Endothelial cell of umbilical vein (primary cell): Measurements from ENCODE around the gene SLF2. TPM values are rescaled to one million over a fixed set of nuclear protein-coding genes. Genes with fewer than 3 reads are reported as not detected.

Experiments
- BruUV-seq: library from RNA; stranded (reverse); fragments of 400-500 nt; replicated peaks from 2 replicates; lab custom pipeline; 2021; lab: Mats Ljungman, UMichigan
- CTCF ChIA-PET: fragments of 300-600, 350-600 bp; sonication (Branson Sonifier 250); formaldehyde crosslinking; loops from one replicate; lab custom pipeline; 2021; ENCODE audit warnings: antibody characterized with exemption, inconsistent platforms; lab: Charles Lee
- POLR2A ChIA-PET: fragments of 300-600, 350-600 bp; sonication (Branson Sonifier 250); formaldehyde crosslinking; loops from one replicate; lab custom pipeline; 2021; ENCODE audit warnings: antibody characterized with exemption, inconsistent platforms; lab: Charles Lee
- DNase-seq: peaks from one replicate; pipeline ENCODE4 v3.0.0-alpha.2; 2011; ENCODE audit warnings: low read depth, low spot score
- FAIRE-seq: peaks from 2 replicates; lab custom pipeline; 2011; peaks lifted over from hg19 to GRCh38; lab: Jason Lieb, UNC
- H2AFZ ChIP-seq: 2 replicates; pipeline ENCODE4 v1.6.0; 2012; ENCODE audit warnings: low read depth, low read length, control low read depth, inconsistent platforms
- H3K27ac ChIP-seq: 2 replicates; pipeline ENCODE4 v1.5.1; 2011; ENCODE audit warnings: low read depth, mild to moderate bottlenecking, control low read depth, low read length, moderate library complexity; ENCODE audit not compliant: insufficient read depth
- H3K27me3 ChIP-seq, 2 experiments: 2 replicates each; pipeline versions ENCODE4 v1.6.0 to v1.6.1; 2011; ENCODE audit warnings: low read length in 2 of 2, mixed read lengths in 1 of 2; ENCODE audit not compliant: control insufficient read depth in 2 of 2, insufficient read depth in 2 of 2
- H3K36me3 ChIP-seq, 2 experiments: 2 replicates in 1 of 2; 3 replicates in 1 of 2; pipeline ENCODE4 v1.5.1; 2011; ENCODE audit warnings: low read length in 2 of 2, mild to moderate bottlenecking in 1 of 2, moderate library complexity in 1 of 2; ENCODE audit not compliant: control insufficient read depth in 2 of 2, insufficient read depth in 2 of 2; ENCODE audit errors: extremely low read depth in 1 of 2
- H3K4me1 ChIP-seq: 3 replicates; pipeline ENCODE4 v1.5.1; 2011; ENCODE audit warnings: mild to moderate bottlenecking, low read length; ENCODE audit not compliant: control insufficient read depth, insufficient read depth; ENCODE audit errors: extremely low read depth
- H3K4me2 ChIP-seq: 2 replicates; pipeline ENCODE4 v1.6.1; 2011; ENCODE audit warnings: low read length, control low read depth, mixed read lengths; ENCODE audit not compliant: insufficient read depth
- H3K4me3 ChIP-seq, 3 experiments: fragments of 200-600 bp in 1 of 3; sonication (generic), shearing (Covaris generic) in 1 of 3; replicated peaks in 1 of 3; 2 replicates each; pipeline ENCODE4 v1.5.1; 2011 to 2016; ENCODE audit warnings: control low read depth in 3 of 3, low read length in 3 of 3, mild to moderate bottlenecking in 2 of 3, inconsistent platforms in 1 of 3, low read depth in 1 of 3, moderate library complexity in 1 of 3; ENCODE audit not compliant: insufficient read depth in 1 of 3
- H3K79me2 ChIP-seq: 2 replicates; pipeline ENCODE4 v1.6.0; 2012; ENCODE audit warnings: low read length, inconsistent platforms; ENCODE audit not compliant: control insufficient read depth, insufficient read depth
- H3K9ac ChIP-seq: replicated peaks from 2 replicates; pipeline ENCODE3; 2011; ENCODE audit warnings: low read length, control low read depth; ENCODE audit not compliant: insufficient read depth; ENCODE audit errors: extremely low read depth
- H3K9me1 ChIP-seq: replicated peaks from 3 replicates; pipeline ENCODE4 v1.6.0; 2011; ENCODE audit warnings: mild to moderate bottlenecking, low read length; ENCODE audit not compliant: control insufficient read depth, insufficient read depth; ENCODE audit errors: extremely low read depth
- H3K9me3 ChIP-seq: replicated peaks from 2 replicates; pipeline ENCODE4 v1.5.1; 2012; ENCODE audit warnings: low read length, inconsistent platforms; ENCODE audit not compliant: control insufficient read depth, insufficient read depth
- H4K20me1 ChIP-seq: replicated peaks from 2 replicates; pipeline ENCODE3; 2011; ENCODE audit warnings: mild to moderate bottlenecking, low read length; ENCODE audit not compliant: control insufficient read depth, insufficient read depth; ENCODE audit errors: extremely low read depth
- CTCF ChIP-seq, 2 donors: IDR thresholded peaks; 1 replicate in 1 of 2; 2 replicates in 1 of 2; pipeline ENCODE4 v1.5.1; 2011; ENCODE audit warnings: low read length in 2 of 2, mild to moderate bottlenecking in 2 of 2, moderate library complexity in 2 of 2, control low read depth in 1 of 2, inconsistent platforms in 1 of 2, low read depth in 1 of 2; ENCODE audit not compliant: insufficient read depth in 1 of 2; ENCODE audit errors: extremely low read depth in 1 of 2
- EZH2 ChIP-seq: IDR thresholded peaks from 2 replicates; pipeline ENCODE4 v1.6.1; 2012; ENCODE audit warnings: borderline replicate concordance, low read depth, mild to moderate bottlenecking, moderate library complexity, low read length, inconsistent platforms; ENCODE audit not compliant: severe bottlenecking
- FOS ChIP-seq: IDR thresholded peaks from 2 replicates; pipeline ENCODE4 v1.6.1; 2011; ENCODE audit warnings: mild to moderate bottlenecking, low read length, moderate library complexity, borderline replicate concordance; ENCODE audit not compliant: insufficient read depth
- GATA2 ChIP-seq: IDR thresholded peaks from 2 replicates; pipeline ENCODE4 v1.7.0; 2011; ENCODE audit warnings: low read depth, mild to moderate bottlenecking, moderate library complexity, mixed read lengths, low read length; ENCODE audit not compliant: insufficient read length, insufficient read depth
- JUN ChIP-seq: IDR thresholded peaks from 2 replicates; pipeline ENCODE4 v1.6.1; 2011; ENCODE audit warnings: borderline replicate concordance, low read depth; ENCODE audit not compliant: insufficient read length, insufficient read depth
- MYC ChIP-seq: IDR thresholded peaks from one replicate; pipeline ENCODE4 v1.6.1; 2011; ENCODE audit warnings: mild to moderate bottlenecking, low read depth, low read length
- POLR2A ChIP-seq: IDR thresholded peaks from 2 replicates; pipeline ENCODE4 v1.6.1; 2012; ENCODE audit warnings: low read depth, mild to moderate bottlenecking, control low read depth, low read length
- POLR2AphosphoS5 ChIP-seq: IDR thresholded peaks from 2 replicates; pipeline ENCODE4 v1.6.1; 2012; ENCODE audit warnings: low read depth, mild to moderate bottlenecking, control low read depth, low read length, moderate library complexity; ENCODE audit not compliant: insufficient read depth
- dilution Hi-C: fragments of 300-500 bp; cut with MboI; formaldehyde crosslinking; loops from one replicate; pipeline ENCODE4 v1.15.0; 2019; ENCODE audit warnings: low sequenced_read_pairs; ENCODE audit not compliant: extremely low pct_ligation_motif_present
- intact Hi-C: fragments of 100-400 bp; cut with micrococcal nuclease; formaldehyde crosslinking; loops from one replicate; pipeline ENCODE4 v1.10.0; 2022
- polyA plus RNA-seq, 4 experiments: library from polyadenylated mRNA; depleted of rRNA in 3 of 4; stranded (reverse) in 3 of 4; unstranded in 1 of 4; fragments of >200 nt; gene quantifications; 2 replicates each; pipeline versions ENCODE4 v1.2.1 to v1.2.3, GENCODE V29; 2011 to 2012; ENCODE audit warnings: missing spikeins in 1 of 4
- total RNA-seq: library from RNA; stranded (reverse); gene quantifications from 2 replicates; pipeline ENCODE4 v1.2.3, GENCODE V29; 2021
- TF ChIP-seq, protein P1 (sequence below): IDR thresholded peaks from 2 replicates; pipeline ENCODE4 v1.6.1; 2011; ENCODE audit not compliant: insufficient read depth, insufficient read length

SLF2 gene
- total and polyA plus RNA-seq, 2 donors (not counting 3 experiments of a cell fraction or from before 2014, with no cell fraction given) = 7.5 to 35.5 TPM

DNA sequence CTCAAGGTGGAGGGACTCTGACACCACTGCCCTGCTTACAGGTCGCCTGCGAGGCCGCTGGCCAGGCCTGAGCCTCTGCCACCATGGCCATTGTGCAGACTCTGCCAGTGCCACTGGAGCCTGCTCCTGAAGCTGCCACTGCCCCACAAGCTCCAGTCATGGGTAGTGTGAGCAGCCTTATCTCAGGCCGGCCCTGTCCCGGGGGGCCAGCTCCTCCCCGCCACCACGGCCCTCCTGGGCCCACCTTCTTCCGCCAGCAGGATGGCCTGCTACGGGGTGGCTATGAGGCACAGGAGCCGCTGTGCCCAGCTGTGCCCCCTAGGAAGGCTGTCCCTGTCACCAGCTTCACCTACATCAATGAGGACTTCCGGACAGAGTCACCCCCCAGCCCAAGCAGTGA lies 89.7 kb downstream of the SLF2 start:
- no peaks in the 10 kb centered on the region for H3K9me3 ChIP-seq
- peaks cover 34% of the 10 kb centered on the region for H3K79me2 ChIP-seq
- no peak overlapping the region for H2AFZ ChIP-seq
- BruUV-seq = no TSS peak
- H3K27me3 ChIP-seq = no peaks in the 10 kb centered on the region
- H3K36me3 ChIP-seq = peaks cover 15 to 33% of the 10 kb centered on the region in 2 experiments
- CTCF ChIA-PET = interaction anchor here (1.6 to 2.9 kb wide), 2 partner anchors 9 to 64 kb away, joined by 3 to 18 read pairs; no protein-coding TSS in a partner anchor
- peaks cover 28% of the 10 kb centered on the region for H3K4me1 ChIP-seq
- H3K27ac ChIP-seq = peak overlapping the region; percentile 40
- dilution Hi-C loops = no loop called here
- H3K4me2 ChIP-seq = no peak overlapping the region
- no peak for FAIRE-seq
- H4K20me1 ChIP-seq = no peaks in the 10 kb centered on the region
- TF ChIP-seq MYC = no peak
- TF ChIP-seq GATA2 = no peak
- no peaks in the 10 kb centered on the region for H3K9me1 ChIP-seq
- DNase-seq = no peak
- H3K4me3 ChIP-seq = no peak overlapping the region
- intact Hi-C loops = no loop called here
- no peak overlapping the region for H3K9ac ChIP-seq
- POLR2A ChIA-PET = no interaction called here

GRCh38 chr10:101003639-101004206 lies 91.0 kb downstream of the SLF2 start:
- ChIA-PET POLR2A (no interaction called here), CTCF (interaction anchor here (0.9 to 8.8 kb wide), 5 partner anchors 8 to 15 kb away, joined by 3 to 92 read pairs (median 4); no protein-coding TSS in a partner anchor)
- no peak overlapping the region for H3K27ac ChIP-seq
- TF ChIP-seq JUN (no peak), CTCF (IDR thresholded peaks at IDR 0.05; ENCODE audit: extremely low read depth in 1 of 2, insufficient read depth in 1 of 2, low read depth in 1 of 2, low read length in 2 of 2) (no peak), GATA2 (no peak), FOS (no peak), POLR2A (no peak), POLR2AphosphoS5 (no peak), MYC (no peak), EZH2 (no peak)
- TF ChIP-seq, protein P1, sequence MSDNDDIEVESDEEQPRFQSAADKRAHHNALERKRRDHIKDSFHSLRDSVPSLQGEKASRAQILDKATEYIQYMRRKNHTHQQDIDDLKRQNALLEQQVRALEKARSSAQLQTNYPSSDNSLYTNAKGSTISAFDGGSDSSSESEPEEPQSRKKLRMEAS = no peak
- DNase-seq (no peak), FAIRE-seq (no peak)
- H4K20me1 ChIP-seq = no peaks in the 10 kb centered on the region
- H3K9me3 ChIP-seq = no peaks in the 10 kb centered on the region
- no peaks in the 10 kb centered on the region for H3K27me3 ChIP-seq
- peaks cover 34% of the 10 kb centered on the region for H3K79me2 ChIP-seq
- intact Hi-C loops (no loop called here), dilution Hi-C loops (no loop called here)
- no peak overlapping the region for H3K4me2 ChIP-seq
- H3K4me3 ChIP-seq = no peak overlapping the region
- BruUV-seq = no TSS peak
- H3K9me1 ChIP-seq = no peaks in the 10 kb centered on the region
- peaks cover 18% of the 10 kb centered on the region for H3K4me1 ChIP-seq
- peaks cover 15 to 33% of the 10 kb centered on the region in 2 experiments for H3K36me3 ChIP-seq
- H2AFZ ChIP-seq = no peak overlapping the region
- no peak overlapping the region for H3K9ac ChIP-seq
